NCI-H460 (cell line): ENCODE measurements around the gene ENGASE. TPM values are rescaled to one million over a fixed set of nuclear protein-coding genes. Genes with fewer than 3 reads are reported as not detected.
"Not testable (repeated sequence)": the region's sequence is repeated elsewhere in the genome, so short reads cannot be mapped to it uniquely, and the experiment has no call there.

Experiments
- DNase-seq: peaks from one replicate; pipeline ENCODE4 v3.0.0-alpha.2; 2016; ENCODE audit warnings: low read depth; ENCODE audit errors: extremely low read depth
- polyA plus RNA-seq: library from polyadenylated mRNA; depleted of rRNA; stranded (reverse); fragments of >200 nt; gene quantifications from 2 replicates; pipeline ENCODE4 v1.2.3, GENCODE V29; 2014; cell fraction: nucleus; rRNA removed
- total RNA-seq: library from RNA; depleted of rRNA; stranded (reverse); fragments of >200 nt; shearing (Covaris generic); gene quantifications from 2 replicates; pipeline ENCODE4 v1.2.3, GENCODE V29; 2014; rRNA removed

The ENGASE gene, protein sequence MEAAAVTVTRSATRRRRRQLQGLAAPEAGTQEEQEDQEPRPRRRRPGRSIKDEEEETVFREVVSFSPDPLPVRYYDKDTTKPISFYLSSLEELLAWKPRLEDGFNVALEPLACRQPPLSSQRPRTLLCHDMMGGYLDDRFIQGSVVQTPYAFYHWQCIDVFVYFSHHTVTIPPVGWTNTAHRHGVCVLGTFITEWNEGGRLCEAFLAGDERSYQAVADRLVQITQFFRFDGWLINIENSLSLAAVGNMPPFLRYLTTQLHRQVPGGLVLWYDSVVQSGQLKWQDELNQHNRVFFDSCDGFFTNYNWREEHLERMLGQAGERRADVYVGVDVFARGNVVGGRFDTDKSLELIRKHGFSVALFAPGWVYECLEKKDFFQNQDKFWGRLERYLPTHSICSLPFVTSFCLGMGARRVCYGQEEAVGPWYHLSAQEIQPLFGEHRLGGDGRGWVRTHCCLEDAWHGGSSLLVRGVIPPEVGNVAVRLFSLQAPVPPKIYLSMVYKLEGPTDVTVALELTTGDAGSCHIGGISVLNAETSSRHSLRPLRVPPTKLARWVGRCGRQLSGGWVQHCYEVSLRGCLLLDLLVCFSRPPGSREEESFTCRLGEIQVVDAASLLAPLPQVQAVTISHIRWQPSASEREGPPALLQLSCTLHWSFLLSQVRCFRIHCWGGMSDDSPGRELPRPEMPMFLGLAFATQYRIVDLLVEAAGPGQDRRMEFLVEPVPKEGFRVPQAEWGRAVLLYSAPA
- total RNA-seq, result 4.4 and 8.5 TPM in 2 replicates
- polyA plus RNA-seq, result 93.5 and 95.9 TPM in 2 replicates

DNA sequence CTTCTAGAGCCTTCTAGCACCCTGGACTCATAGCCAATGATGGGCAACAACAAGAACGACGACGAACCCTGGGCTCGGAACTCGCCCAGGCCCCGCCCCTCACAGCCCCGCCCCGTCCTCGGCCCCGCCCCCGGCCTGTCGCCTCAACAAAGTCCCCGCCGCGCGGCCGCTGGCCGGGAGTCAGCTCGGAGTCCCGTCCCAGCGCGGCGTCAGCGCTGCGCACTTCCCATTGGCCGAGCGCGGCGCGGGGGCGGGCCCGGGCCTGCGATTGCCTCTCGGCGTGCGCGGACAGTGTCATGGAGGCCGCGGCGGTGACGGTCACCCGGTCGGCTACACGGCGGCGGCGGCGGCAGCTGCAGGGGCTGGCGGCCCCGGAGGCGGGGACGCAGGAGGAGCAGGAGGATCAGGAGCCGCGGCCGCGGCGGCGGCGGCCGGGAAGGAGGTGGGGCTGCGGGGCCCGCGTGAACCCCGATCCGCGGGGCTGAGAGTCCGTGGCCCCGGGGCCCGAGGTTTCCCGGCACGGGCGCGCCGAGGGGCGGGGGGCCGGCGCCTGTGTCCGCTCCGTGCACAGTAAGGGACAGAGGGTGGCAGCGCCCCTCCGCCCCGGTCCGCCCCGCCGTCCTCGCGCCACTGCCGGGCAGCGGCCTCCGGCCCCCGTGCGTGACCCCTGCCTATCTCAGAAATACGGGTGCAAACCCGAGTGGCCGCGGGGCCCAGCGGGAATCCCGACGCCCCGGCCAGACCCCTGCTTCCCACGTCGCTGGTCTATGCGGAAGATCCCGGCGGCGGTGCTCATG lies at the start of gene ENGASE:
Gene ENGASE (plus strand): TSS at position 176 of the 797 bp plus-strand sequence. CDS start 121 bp downstream, at position 297.
- peak; percentile 93 for DNase-seq

DNA sequence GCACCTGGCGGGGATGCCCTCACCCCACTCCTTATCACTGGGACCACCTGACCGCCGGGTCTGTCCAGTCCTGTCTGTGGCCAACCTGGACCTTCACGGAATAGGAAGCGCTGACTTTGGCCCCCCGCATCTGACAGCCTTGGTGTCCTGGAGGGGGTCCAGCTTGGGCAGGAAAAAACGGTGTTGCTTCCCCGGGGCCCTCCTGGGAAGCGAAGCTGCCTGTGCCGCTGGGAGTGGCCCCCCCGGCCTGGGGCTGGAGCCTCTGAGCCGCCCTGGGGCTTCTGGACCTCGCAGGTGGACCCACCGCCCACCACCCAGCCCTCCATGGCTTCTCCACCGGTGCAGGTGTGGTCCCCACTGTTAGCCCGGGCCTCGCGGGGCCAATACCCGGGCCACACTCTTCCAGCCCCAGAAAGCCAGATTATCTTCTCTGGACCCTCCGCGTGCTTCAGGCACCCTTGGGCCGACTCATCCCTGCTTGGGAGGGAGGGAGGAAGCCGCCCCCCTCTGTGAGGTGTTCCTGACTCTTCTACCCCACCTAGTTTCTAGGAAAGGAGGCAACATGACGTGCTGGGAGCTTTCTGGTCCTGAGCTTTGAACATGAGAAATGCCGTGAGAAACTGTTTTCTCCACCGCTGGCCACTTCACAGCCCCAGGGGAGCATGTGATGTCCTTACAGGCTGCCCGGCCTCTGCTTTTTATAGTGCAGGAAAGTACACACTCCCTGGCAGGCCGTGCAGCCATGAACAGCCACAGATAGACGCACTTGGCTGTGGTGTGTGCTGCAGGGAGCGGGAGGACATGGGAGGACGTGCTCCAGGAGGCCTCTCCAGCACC lies 49.5 kb upstream of the ENGASE start:
- DNase-seq, result no peak

DNA sequence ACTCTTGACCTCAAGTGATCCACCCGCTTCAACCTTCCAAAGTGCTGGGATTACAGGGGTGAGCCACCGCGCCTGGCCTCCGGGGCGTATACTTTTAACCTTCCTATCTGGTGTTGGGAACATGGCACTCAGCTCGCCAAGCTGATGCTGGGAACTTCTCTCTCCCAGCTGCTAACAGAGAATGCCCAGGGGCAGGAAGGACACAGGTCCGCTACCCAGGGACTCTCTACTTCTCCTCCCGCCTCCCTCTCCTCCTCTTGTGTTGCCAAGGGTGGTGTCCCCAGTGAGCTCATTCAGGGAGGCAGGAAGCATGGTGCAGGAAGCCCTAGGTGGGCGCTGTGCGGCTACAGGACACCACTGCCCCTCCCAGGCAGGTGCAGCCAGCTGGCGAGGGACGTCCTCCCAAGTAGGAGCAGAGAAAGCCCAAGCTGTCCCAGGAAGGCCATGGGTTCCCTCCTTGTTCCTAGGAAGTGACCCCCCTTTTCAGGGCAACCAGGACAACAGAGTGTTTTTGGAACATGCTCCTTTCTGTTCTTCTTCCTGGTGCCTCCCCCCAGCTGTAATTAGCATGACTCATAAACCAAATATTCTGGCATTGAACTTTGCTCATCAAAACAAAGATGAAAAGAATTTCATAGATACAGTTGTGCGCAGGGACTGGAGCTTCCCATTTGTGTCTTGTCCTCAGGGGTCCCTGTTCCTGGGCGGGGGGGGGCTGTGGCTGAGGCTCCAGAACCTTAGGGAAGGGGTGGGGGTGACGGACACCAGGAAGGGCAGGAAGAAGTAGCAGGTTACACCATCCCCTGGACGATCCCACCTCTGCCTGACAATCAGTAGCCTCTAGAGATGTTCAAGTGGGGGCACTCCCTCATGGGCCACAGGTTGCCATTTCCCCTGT lies 48.0 kb upstream of the ENGASE start:
- DNase-seq, result no peak

DNA sequence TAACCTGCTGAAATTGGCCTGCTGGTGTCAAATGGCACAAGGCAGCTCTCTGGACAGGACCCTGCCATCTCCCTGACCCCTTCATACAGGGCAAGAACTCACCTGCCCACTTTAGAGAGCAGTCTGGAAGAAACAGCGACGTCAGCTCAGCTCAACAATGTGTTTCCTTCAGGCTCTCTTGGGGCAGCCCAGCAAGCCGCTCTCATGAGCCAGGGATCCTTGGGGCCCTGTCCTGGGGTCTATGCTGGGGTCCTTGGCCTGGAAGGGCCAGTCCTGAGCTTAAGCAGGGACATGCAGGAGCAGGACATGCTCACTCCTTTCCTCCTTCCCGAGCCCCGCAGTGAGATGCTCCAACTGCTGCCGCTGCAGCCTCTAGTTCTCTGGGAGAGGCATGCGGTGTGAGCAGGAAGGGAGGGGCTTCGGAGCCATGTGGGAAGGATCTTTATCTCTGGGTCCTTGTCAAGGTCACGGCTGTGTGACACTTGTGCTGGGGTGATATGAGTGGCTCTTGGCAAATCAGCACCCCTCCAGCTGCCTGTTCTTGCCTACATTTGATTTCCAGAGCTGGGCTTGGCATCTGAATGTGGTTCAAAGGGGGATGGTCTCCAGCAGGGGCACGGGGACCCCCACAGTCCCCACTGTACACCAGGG lies 47.2 kb upstream of the ENGASE start:
- DNase-seq, result no peak

DNA sequence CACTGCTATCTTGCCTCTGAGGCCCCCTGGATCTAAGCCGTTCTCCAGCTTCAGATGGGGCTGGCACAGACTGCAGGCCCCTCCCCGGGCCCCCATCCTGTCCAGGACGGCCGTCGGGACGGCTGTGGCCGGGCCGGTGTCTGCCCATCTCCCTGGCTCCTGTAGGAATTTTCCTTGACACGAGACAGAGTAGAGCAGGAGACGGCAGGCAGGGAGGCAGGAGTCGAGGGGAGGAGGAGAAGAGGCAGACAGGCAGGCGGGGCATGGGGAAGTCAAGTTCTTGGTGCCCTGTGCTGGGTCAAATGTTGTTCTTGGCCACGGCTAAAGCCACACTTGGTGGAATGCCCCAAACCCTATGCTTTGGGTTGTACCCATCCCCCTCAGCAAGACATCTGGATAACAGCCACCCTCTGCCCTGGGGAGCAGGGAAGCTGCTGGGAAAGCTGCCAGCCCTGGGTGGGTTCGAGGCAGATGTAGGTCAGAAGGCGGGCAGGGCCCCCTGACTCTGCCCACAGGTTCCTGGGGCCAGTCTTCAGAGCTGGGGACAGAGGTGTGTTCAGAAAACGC lies 46.6 kb upstream of the ENGASE start:
- no peak for DNase-seq

DNA sequence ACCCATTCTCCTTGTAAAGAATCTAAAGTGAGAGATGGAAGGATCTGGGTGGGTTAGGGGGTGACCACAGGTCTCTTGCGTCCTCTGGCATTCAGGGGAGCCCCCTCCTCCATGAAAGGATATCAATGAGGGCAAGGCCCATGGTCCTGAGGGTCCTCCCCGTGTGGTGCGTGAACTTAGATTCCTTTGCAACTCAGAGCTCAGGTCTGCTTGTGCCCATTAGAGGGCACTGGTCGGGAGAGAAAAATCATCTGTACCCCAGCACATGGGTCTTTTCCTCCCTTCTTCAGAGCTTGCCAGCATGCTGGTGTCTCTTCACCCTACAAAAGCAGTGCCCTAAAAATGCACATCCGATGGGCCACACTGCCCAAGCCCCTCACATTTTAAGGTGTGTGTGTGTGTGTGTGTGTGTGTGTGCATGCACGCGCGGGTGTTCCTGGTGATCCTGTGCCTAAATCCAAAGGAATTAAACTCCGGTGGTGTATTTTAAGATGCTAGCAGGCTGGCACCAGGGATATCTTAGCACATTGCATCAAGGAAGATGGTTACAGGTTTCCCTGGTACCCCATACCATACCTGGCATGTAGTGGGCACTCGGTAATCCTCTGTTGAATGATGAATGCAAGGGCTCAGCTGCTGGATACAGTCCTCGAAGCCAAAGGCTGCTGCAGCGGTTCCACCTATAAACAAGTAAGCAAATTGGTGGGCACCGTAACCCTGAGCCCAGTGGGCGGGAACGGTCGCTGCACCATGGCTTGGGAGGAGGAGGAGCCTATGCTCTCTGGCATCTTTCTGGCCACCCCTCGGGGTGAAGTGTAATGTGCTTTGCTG lies 45.9 kb upstream of the ENGASE start:
- no peak for DNase-seq

DNA sequence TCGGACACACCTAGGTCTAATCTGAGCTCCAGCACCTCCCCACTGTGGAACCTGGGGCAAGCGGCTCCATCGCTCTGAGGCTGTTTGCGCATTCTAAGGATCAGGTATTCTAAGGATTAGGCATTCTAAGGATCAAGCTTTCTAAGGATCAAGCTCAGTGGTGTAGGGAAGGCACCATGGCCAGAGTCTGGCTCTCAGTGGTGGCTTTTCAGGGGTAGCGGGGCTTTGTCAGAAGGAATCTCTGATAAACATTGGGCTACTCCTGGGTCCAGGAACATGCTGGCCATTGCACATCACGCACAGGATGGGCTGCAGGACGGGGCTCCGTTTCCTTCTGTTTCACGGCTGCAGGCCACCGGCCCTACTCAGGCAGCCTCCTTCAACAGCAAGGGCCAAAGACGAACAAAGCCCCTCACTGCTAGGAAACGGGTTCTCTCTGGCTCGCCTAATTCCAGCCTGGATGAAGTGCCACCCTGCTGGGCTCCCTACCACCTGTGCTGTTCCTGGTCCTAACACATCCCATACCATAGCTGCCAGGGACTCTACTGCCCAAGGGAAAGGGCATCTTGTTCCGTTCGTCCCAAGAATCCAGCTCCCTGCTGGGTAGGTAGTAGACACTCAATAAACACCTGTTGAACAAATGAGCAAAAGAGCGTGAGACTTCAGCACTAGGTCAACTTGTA lies 45.2 kb upstream of the ENGASE start:
- no peak for DNase-seq

DNA sequence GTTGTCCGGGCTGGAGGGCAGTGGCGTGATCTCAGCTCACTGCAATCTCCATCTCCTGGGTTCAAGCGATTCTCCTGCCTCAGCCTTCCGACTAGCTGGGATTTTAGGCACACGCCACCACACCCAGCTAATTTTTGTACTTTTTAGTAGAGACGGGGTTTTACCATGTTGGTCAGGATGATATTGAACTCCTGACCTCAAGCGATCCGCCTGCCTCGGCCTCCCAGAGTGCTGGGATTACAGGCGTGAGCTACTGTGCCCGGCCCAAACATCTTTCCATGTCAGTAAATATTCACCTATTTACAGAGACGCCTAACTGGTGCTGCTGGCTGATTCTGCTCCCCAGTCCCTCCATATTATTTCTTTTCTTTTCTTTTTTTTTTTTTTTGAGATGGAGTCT lies 44.0 kb upstream of the ENGASE start:
- DNase-seq, result not testable (repeated sequence)

DNA sequence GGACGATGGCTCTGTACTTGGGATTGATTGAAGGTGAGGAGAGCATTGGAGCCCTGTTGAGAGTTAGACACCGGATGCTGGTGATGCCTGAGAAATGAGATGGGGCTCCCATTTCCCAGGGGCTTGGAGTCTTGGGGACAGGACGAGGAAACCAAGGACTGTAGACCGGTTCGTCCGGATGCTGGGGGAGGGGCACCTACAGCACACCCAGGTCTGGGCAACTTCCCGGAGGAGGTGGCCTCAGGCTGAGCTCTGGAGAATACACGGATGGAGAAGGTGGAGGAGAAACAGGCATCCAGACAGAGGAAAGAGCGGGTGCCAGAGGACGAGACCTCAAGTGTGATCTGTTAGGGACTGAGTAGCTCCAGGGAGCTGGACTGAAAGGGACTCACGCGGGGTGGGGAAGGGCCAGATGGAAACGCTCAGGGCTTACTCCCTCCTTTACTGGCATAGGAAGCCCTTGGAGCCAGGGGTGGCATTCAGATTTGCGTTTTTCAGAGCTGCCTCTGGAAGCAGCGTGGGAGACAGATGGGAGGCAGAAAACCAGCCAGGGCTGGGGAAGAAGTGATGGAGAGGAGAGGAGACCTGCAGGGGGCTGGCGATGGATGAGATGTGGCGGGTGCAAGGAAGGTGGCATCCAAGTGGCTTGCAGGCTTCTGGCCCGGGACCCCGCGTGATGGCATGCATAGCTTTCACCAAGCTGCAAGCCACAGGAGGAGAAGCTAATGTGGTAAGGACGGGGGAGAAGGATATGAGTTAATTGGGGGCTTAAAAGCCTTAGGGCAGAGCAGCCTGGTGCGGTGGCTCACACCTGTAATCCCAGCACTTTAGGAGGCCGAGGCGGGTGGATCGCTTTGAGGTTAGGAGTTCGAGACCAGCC lies 42.4 kb upstream of the ENGASE start:
- DNase-seq, result no peak

DNA sequence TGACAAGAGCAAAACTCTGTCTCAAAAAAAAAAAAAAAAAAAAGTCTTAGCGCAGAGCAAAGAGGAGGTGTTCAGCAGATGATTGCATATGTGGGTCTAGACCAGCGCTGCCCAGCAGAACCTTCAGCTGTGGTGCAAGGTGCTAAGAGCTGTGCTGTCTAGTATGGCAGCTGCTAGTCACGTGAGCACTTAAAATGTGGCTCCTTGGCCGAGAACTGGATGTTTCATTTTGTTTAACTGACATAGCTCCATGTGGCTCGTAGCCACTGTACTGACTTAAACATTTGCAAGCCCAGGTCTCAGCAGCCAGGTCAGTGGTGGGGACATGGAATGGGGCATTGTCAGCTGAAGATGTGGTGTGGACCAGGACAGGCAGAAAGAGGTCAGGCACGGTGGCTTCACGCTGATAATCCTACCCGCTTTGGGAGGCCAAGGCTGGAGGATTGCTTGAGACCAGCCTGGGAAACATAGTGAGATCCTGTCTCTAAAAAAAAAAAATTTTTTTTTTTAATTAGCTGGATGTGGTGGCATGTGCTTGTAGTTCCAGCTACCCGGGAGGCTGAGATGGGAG lies 41.5 kb upstream of the ENGASE start:
- DNase-seq, result no peak

DNA sequence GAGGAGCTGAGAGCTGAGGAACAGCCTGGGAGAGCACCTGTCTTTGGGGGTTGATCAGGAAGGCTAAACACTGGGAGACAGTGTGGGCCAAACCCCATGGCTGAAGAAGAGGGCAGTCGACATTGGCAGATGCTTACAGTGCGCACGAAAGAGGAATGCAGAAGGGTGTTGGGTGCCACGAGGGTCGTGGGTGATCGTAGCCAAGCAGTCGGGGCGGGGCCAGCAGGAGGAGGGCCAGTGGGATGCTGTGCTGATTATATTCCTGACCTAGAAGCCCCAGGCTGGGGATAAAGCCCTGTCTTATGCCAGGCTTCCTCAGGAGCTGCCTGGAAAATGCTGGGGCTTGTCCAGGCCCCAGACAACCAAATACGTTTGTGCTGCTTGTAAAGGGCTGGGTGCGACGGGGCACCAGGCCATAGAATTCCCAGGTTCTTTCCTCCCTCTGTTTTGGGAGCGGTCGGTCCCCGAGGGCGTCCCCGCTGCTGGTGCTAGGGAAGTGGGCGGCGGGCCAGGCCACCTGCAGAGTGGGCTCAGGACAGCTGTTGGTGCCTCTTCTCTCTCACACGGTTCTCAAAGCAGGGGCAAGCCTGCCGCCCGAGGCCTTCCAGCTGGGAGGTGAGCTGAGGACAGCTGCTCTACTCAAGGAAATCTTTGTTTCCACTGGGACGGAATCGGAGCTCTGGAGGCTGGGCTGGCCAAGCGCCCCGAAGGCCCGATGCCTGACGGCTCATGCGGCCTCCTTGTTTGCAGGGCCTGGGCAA lies 40.7 kb upstream of the ENGASE start:
- no peak for DNase-seq

DNA sequence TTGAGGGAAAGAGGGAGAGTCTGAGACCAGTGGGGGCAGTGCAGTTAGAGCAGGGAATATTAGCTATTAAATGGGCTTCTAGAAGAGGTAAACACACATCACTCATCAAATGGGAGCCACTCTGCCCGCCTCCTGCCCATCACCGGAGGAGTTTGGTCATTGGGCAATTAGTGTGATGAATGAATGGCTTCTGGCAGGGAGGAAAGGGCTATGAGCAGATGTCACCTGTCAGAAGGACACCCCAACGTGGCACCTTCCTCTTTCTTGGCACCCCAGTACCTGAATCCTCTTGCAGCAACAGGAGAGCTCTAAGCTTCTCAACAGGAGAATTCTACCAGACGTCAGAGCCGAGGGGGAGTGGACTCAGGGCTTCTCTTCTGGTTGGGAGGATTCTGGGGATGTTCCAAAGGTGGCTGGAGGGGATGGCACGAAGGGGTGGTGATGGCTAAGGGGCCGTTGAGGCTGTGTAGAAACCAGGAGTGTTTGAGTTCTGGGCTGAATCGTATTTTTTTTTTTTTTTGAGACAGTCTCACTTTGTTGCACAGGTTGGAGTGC lies 39.6 kb upstream of the ENGASE start:
- no peak for DNase-seq

DNA sequence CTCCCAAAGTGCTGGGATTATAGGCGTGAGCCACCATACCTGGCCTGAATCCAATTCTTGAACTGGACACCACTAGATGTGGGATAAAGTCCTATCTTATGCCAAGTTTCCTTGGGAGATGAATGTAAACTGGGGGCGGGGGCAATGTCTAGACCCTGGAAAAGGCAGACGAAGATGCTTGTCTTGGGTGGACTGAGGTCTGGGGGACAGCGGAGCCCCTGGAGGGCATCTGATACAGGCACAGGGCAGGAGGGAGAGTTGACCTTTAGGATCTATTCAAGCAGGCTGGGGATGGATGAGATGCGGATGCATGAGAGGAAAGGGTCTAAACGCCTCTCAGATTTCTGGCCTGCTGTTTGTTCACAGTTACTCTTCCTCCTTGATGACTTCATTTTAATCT lies 38.9 kb upstream of the ENGASE start:
- DNase-seq, result no peak

DNA sequence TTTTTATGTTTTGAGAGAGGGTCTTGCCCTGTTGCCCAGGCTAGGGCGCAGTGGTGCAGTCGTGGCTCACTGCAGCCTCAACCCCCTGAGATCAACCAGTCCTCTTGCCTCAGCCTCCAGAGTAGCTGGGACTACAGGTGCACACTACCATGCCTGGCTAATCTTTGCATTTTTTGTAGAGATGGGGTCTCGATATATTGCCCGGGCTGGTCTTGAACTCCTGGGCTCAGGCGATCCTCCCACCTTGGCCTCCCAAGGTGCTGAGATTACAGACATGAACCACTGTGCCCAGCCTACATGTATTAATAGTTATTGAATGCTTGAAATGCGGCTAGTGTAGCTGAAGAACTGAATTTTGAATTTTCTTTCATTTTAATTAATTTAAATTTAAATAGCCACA lies 38.4 kb upstream of the ENGASE start:
- no peak for DNase-seq
